HL-60 (cell line): ENCODE measurements around the gene SNX3.
A peak's percentile ranks its signal among the peaks of the same experiment; 100 is the strongest.

ENCODE experiments used
- DNase-seq, 2 experiments: peaks; one replicate each; pipeline ENCODE4 v3.0.0-alpha.2; 2010 to 2020; ENCODE audit warnings: low read depth in 1 of 2, low spot score in 1 of 2
- H3K27ac ChIP-seq: fragments of 250-450 bp; sonication (Bioruptor Pico); replicated peaks from 2 replicates; pipeline ENCODE4 v1.5.1; 2020; ENCODE audit warnings: mild to moderate bottlenecking, moderate library complexity
- H3K27me3 ChIP-seq: fragments of 250-450 bp; sonication (Bioruptor Pico); 2 replicates; pipeline ENCODE4 v1.5.1; 2021; ENCODE audit warnings: mild to moderate bottlenecking, moderate library complexity; ENCODE audit not compliant: insufficient read depth, poor library complexity, severe bottlenecking
- H3K4me3 ChIP-seq: replicated peaks from 2 replicates; pipeline ENCODE4 v1.5.1; 2011; ENCODE audit warnings: mild to moderate bottlenecking, control low read depth, low read length; ENCODE audit not compliant: insufficient read depth
- GABPA ChIP-seq: IDR thresholded peaks from 2 replicates; pipeline ENCODE4 v1.6.1; 2012; ENCODE audit warnings: low read depth
- POLR2AphosphoS5 ChIP-seq: IDR thresholded peaks from 2 replicates; pipeline ENCODE4 v1.6.1; 2012; ENCODE audit warnings: low read depth
- REST ChIP-seq: IDR thresholded peaks from 2 replicates; pipeline ENCODE4 v1.6.1; 2012; ENCODE audit warnings: low read depth; ENCODE audit not compliant: insufficient replicate concordance
- SPI1 ChIP-seq: IDR thresholded peaks from 2 replicates; pipeline ENCODE4 v1.6.1; 2012; ENCODE audit warnings: low read depth, mild to moderate bottlenecking, borderline replicate concordance
- TF ChIP-seq, protein P1 (sequence below): IDR thresholded peaks from one replicate; pipeline ENCODE4 v1.5.1; 2011; ENCODE audit warnings: low read length, control low read depth, inconsistent platforms; ENCODE audit not compliant: insufficient read depth

The SNX3 gene

DNA sequence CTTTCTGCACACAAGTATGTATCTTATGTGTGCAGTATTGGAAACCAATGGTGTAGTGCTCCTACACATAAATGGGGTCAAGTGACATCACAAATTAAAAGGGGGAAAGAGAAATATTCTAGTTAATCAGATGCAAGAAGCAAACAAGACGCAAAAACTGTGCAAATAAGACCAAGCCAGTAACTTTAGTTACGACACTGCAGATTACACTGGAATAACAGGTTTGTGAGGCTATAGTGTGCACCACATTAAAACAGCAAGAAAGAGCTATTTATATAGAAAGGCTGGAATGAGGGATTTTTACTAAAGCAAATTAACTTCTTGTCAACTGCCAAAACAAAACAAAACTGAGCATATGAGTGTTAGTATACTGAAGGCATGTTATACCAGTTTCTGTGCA lies 49.2 kb downstream of the SNX3 start:
- DNase-seq = no peak
- TF ChIP-seq REST (no peak), POLR2AphosphoS5 (no peak), SPI1 (no peak), GABPA (no peak)
- TF ChIP-seq, protein P1, sequence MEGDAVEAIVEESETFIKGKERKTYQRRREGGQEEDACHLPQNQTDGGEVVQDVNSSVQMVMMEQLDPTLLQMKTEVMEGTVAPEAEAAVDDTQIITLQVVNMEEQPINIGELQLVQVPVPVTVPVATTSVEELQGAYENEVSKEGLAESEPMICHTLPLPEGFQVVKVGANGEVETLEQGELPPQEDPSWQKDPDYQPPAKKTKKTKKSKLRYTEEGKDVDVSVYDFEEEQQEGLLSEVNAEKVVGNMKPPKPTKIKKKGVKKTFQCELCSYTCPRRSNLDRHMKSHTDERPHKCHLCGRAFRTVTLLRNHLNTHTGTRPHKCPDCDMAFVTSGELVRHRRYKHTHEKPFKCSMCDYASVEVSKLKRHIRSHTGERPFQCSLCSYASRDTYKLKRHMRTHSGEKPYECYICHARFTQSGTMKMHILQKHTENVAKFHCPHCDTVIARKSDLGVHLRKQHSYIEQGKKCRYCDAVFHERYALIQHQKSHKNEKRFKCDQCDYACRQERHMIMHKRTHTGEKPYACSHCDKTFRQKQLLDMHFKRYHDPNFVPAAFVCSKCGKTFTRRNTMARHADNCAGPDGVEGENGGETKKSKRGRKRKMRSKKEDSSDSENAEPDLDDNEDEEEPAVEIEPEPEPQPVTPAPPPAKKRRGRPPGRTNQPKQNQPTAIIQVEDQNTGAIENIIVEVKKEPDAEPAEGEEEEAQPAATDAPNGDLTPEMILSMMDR = no peak
- no peak overlapping the region for H3K4me3 ChIP-seq
- no peaks in the 10 kb centered on the region for H3K27me3 ChIP-seq
- no peak overlapping the region for H3K27ac ChIP-seq

DNA sequence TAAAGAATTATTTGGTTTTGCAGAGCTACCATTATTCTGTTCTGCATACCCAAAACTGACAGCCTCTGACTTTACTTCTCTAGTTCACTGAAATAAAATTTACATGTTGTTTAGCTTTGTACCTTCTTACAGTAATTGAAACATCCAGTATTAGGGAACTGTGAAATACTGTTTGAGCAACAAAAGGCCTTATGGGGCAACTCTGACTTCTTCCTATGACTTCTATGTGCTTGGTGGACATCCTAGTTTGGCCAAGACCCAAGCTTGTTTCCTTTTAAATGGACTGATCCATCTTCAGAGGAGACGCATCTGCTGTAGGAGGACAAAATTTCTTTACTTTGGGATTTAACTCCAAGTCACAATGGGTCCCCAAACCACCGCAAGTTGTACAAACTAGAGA lies 50.3 kb downstream of the SNX3 start:
- TF ChIP-seq SPI1 = no peak; the same call in 1 of the 2 replicates
- TF ChIP-seq GABPA = no peak
- TF ChIP-seq, protein P1 = no peak
- no peak for TF ChIP-seq REST
- no peak for TF ChIP-seq POLR2AphosphoS5
- H3K27me3 ChIP-seq = no peaks in the 10 kb centered on the region
- no peak overlapping the region for H3K4me3 ChIP-seq
- peak overlapping the region; percentile 56 for H3K27ac ChIP-seq
- DNase-seq = peak in 1 of 2 experiments; percentile 71

DNA sequence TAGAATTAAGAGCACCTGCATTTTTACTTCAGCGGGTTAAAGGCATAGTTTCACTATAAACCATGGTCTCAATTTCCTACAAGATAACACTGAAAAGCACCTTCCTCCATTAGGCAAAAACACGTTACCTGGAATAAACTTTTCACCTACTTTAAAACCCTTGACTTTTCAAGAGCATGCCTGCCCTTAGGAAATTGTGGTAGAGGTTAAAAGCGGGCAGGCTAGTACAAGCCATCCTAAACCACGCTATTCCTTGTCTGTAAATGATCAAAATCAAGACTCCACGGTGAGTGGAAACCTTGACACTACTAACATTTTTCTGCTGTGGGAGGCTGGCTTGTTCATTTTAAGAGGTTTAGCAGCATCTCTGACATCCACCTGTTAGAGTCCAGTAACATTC lies 51.1 kb downstream of the SNX3 start:
- no peak for TF ChIP-seq POLR2AphosphoS5
- TF ChIP-seq GABPA = no peak
- TF ChIP-seq REST = no peak
- TF ChIP-seq, protein P1 = no peak
- no peak for TF ChIP-seq SPI1
- peak overlapping the region; percentile 56 for H3K27ac ChIP-seq
- no peak for DNase-seq
- H3K4me3 ChIP-seq = no peak overlapping the region
- no peaks in the 10 kb centered on the region for H3K27me3 ChIP-seq
